Measurements from ENCODE around the gene GRB2. TPM values are rescaled to one million over a fixed set of nuclear protein-coding genes. Genes with fewer than 3 reads are reported as not detected.
"Not testable (repeated sequence)": the region's sequence is repeated elsewhere in the genome, so short reads cannot be mapped to it uniquely, and the experiment has no call there.

Gene GRB2
- total and polyA plus RNA-seq, 2 donors from 2014 or later, result 65.3 to 119 TPM

DNA sequence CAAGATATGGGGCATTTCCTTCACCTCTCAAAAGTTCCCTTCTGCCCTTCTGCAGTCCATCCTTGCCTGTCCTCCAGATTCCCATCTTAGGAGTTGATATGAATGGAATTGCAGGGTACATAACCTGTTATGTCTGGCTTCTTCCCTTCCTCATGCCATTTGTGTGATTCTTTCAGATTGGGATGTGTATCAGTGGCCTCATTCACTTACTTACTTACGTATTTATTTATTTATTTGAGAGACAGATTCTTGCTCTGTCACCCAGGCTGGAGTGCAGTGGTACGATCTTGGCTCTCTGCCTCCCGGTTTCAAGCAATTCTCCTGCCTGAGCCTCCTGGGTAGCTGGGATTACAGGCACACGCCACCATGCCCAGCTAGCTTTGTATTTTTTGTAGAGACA lies 44.8 kb upstream of the GRB2 start:
- H3K4me3 ChIP-seq (ENCODE audit: low read length in 3 of 3), result no peak overlapping the region
- TF ChIP-seq, protein P1, sequence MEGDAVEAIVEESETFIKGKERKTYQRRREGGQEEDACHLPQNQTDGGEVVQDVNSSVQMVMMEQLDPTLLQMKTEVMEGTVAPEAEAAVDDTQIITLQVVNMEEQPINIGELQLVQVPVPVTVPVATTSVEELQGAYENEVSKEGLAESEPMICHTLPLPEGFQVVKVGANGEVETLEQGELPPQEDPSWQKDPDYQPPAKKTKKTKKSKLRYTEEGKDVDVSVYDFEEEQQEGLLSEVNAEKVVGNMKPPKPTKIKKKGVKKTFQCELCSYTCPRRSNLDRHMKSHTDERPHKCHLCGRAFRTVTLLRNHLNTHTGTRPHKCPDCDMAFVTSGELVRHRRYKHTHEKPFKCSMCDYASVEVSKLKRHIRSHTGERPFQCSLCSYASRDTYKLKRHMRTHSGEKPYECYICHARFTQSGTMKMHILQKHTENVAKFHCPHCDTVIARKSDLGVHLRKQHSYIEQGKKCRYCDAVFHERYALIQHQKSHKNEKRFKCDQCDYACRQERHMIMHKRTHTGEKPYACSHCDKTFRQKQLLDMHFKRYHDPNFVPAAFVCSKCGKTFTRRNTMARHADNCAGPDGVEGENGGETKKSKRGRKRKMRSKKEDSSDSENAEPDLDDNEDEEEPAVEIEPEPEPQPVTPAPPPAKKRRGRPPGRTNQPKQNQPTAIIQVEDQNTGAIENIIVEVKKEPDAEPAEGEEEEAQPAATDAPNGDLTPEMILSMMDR (IDR thresholded peaks at IDR 0.05; ENCODE audit: borderline replicate concordance, extremely low read depth, insufficient read depth), result no peak
- intact Hi-C loops (cut with DNase I), result no loop called here
- no peak overlapping the region for H3K27ac ChIP-seq (ENCODE audit: low read depth in 2 of 2, low read length in 2 of 2)
- no peaks in the 10 kb centered on the region for H3K27me3 ChIP-seq (ENCODE audit: control insufficient read depth, insufficient read depth, low read length)
- H3K9ac ChIP-seq (ENCODE audit: low read length in 3 of 3), result no peak overlapping the region
- H3K9me3 ChIP-seq (ENCODE audit: control insufficient read depth in 2 of 3, insufficient read depth in 1 of 3, low read length in 3 of 3), result no peaks in the 10 kb centered on the region
- FAIRE-seq, result no peak
- no peak for DNase-seq
- H3K4me1 ChIP-seq (ENCODE audit: control insufficient read depth in 2 of 3, insufficient read depth in 2 of 3, low read depth in 1 of 3, low read length in 3 of 3), result no peaks in the 10 kb centered on the region
- H3K36me3 ChIP-seq (ENCODE audit: control insufficient read depth in 2 of 3, insufficient read depth in 3 of 3, low read length in 3 of 3), result no peaks in the 10 kb centered on the region

DNA sequence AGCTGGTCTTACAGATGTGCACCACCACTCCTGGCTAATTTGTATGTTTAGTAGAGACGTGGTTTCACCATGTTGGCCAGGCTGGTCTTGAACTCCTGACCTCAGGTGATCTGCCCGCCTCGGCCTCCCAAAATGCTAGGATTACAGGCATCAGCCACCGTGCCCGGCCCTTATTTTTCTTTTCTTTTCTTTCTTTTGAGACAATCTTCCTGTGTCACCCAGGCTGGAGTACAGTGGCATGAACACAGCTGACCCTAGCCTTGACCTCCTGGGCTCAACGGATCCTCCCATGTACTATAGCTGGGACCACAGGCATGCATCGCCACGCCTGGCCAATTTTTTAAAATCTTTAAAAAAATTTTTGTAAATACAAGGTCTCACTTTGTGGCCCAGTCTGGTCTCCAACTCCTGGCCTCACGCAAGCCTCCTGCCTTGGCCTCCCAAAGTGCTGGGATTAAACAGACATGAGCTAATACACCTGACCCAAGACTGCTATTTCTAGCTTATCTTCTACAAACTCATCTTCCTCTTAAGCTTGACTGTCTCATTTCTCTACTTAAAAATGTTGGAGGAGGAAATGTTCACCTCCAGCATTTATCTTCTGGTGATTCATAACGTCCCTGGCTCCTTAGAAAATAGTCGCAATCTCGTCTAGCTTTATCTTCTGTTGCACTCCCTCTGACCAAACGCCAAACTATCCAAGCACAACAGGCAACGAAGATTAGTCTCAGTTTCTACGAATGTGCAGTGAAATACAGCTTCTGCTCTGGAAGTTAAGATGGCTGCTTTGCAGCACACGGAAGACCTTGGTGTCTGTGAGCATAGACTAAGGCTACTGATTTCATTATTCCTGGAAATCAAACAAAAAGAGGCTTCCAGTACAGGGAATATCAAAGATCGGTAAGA lies 42.7 kb upstream of the GRB2 start:
- Histone ChIP-seq H3K4me3 (ENCODE audit: low read length in 3 of 3) (no peak overlapping the region), H3K9ac (ENCODE audit: low read length in 3 of 3) (no peak overlapping the region), H3K27ac (ENCODE audit: low read depth in 2 of 2, low read length in 2 of 2) (no peak overlapping the region), H3K27me3 (ENCODE audit: control insufficient read depth, insufficient read depth, low read length) (no peaks in the 10 kb centered on the region), H3K9me3 (ENCODE audit: control insufficient read depth in 2 of 3, insufficient read depth in 1 of 3, low read length in 3 of 3) (no peaks in the 10 kb centered on the region), H3K36me3 (ENCODE audit: control insufficient read depth in 2 of 3, insufficient read depth in 3 of 3, low read length in 3 of 3) (no peaks in the 10 kb centered on the region), H3K4me1 (ENCODE audit: control insufficient read depth in 2 of 3, insufficient read depth in 2 of 3, low read depth in 1 of 3, low read length in 3 of 3) (no peaks in the 10 kb centered on the region)
- FAIRE-seq, result no peak
- no peak for DNase-seq
- intact Hi-C loops (cut with DNase I), result no loop called here
- TF ChIP-seq, protein P1 (IDR thresholded peaks at IDR 0.05; ENCODE audit: borderline replicate concordance, extremely low read depth, insufficient read depth), result no peak

DNA sequence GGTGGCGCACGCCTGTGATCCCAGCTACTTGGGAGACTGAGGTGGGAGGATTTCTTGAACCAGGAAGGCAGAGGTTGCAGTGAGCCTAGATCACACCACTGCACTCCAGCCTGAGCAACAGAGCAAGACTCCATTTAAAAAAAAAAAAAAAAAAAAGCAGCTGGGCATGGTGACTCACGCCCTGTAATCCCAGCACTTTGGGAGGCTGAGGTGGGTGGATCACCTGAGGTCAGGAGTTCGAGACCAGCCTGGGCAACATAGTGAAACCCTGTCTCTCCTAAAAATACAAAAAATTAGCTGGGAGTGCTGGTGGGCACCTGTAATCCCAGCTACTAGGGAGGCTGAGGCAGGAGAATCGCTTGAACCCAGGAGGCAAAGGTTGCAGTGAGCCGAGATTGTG lies 40.4 kb upstream of the GRB2 start:
- H3K27ac ChIP-seq (ENCODE audit: low read depth in 2 of 2, low read length in 2 of 2); H3K4me3 ChIP-seq (ENCODE audit: low read length in 3 of 3); intact Hi-C loops (cut with DNase I); H3K9ac ChIP-seq (ENCODE audit: low read length in 3 of 3); H3K27me3 ChIP-seq (ENCODE audit: control insufficient read depth, insufficient read depth, low read length); H3K9me3 ChIP-seq (ENCODE audit: control insufficient read depth in 2 of 3, insufficient read depth in 1 of 3, low read length in 3 of 3); H3K4me1 ChIP-seq (ENCODE audit: control insufficient read depth in 2 of 3, insufficient read depth in 2 of 3, low read depth in 1 of 3, low read length in 3 of 3); H3K36me3 ChIP-seq (ENCODE audit: control insufficient read depth in 2 of 3, insufficient read depth in 3 of 3, low read length in 3 of 3); FAIRE-seq; DNase-seq: not testable (repeated sequence)

DNA sequence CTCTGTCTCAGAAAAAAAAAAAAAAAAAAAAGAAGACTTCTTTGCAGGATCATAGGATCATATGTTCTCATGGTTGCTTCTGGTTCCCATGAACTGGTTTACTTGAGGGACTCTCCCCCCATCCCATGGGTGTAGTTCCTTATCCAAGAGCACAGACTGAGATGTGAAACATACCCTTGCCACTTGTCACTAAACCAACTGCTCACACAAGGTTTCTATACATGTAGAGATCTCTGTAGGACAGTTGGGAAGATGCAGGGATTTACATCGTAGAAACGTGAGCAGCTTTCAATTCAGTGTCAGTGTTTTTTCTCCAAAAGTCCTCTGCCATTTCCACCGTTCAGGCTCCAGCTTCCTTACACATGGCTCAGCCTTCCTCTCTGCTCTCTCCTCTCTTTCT lies 39.8 kb upstream of the GRB2 start:
- no peak for DNase-seq
- H3K27me3 ChIP-seq (ENCODE audit: control insufficient read depth, insufficient read depth, low read length), result no peaks in the 10 kb centered on the region
- H3K9me3 ChIP-seq (ENCODE audit: control insufficient read depth in 2 of 3, insufficient read depth in 1 of 3, low read length in 3 of 3), result no peaks in the 10 kb centered on the region
- FAIRE-seq, result no peak
- intact Hi-C loops (cut with DNase I), result no loop called here
- H3K9ac ChIP-seq (ENCODE audit: low read length in 3 of 3), result no peak overlapping the region
- H3K4me3 ChIP-seq (ENCODE audit: low read length in 3 of 3), result no peak overlapping the region
- H3K4me1 ChIP-seq (ENCODE audit: control insufficient read depth in 2 of 3, insufficient read depth in 2 of 3, low read depth in 1 of 3, low read length in 3 of 3), result peaks cover 0 to 2% (median 0%) of the 10 kb centered on the region in 3 donors
- no peak overlapping the region for H3K27ac ChIP-seq (ENCODE audit: low read depth in 2 of 2, low read length in 2 of 2)
- TF ChIP-seq, protein P1 (IDR thresholded peaks at IDR 0.05; ENCODE audit: borderline replicate concordance, extremely low read depth, insufficient read depth), result no peak
- no peaks in the 10 kb centered on the region for H3K36me3 ChIP-seq (ENCODE audit: control insufficient read depth in 2 of 3, insufficient read depth in 3 of 3, low read length in 3 of 3)

Measured in kidney (tissue), 14 donors.